H1 (cell line): ENCODE data around the gene TAF7. TPM values are rescaled to one million over a fixed set of nuclear protein-coding genes. Genes with fewer than 3 reads are reported as not detected.

Experiments
- POLR2A ChIP-seq, 2 experiments: IDR thresholded peaks; 1 replicate in 1 of 2; 2 replicates in 1 of 2; pipeline ENCODE4 v1.6.1; 2011; ENCODE audit warnings: low read depth in 2 of 2, low read length in 2 of 2, mild to moderate bottlenecking in 2 of 2; ENCODE audit errors: control extremely low read depth in 1 of 2
- SIX5 ChIP-seq: IDR thresholded peaks from 2 replicates; pipeline ENCODE4 v1.6.1; 2011; ENCODE audit warnings: mild to moderate bottlenecking, low read depth, low read length
- polyA plus RNA-seq, 7 experiments: library from polyadenylated mRNA; depleted of rRNA in 3 of 7; stranded (reverse) in 5 of 7; unstranded in 2 of 7; fragments of >200 nt in 5 of 7; fragments of 200-250 nt in 2 of 7; gene quantifications; 1 replicate in 5 of 7; 2 replicates in 1 of 7; 4 replicates in 1 of 7; pipeline versions ENCODE4 v1.2.1 to v1.2.3, GENCODE V29; 2011 to 2013; ENCODE audit warnings: missing spikeins in 2 of 7, mixed read lengths in 2 of 7
- total RNA-seq: library from RNA; stranded (reverse); fragmentation: NEBNext Ultra II Directional; extraction: Animal tissue kit (Norgen Biotek cat#: 25700); gene quantifications from 2 replicates; pipeline ENCODE4 v1.2.1, GENCODE V29; 2021
- TF ChIP-seq, protein P1 (sequence below): IDR thresholded peaks from 2 replicates; pipeline ENCODE4 v1.6.1; 2012; ENCODE audit warnings: low read length, inconsistent platforms

The TAF7 gene
- total and polyA plus RNA-seq, 2 of the 8 experiments (the other 6 are each of a cell fraction or from before 2014, with no cell fraction given) = 29.8 to 101 TPM

DNA sequence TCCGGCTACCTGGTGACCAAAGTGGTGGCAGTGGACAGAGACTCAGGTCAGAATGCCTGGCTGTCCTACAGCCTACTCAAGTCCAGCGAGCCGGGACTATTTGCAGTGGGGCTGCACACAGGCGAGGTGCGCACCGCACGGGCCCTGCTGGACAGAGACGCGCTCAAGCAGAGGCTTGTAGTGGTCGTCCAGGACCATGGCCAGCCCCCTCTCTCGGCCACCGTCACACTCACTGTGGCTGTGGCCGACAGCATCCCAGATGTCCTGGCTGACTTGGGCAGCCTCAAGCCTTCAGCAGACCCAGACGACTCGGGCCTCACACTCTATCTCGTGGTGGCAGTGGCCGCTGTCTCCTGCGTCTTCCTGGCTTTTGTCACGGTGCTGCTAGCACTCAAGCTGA, 36.4 kb upstream of the TAF7 start (continued):
- TF ChIP-seq, protein P1, sequence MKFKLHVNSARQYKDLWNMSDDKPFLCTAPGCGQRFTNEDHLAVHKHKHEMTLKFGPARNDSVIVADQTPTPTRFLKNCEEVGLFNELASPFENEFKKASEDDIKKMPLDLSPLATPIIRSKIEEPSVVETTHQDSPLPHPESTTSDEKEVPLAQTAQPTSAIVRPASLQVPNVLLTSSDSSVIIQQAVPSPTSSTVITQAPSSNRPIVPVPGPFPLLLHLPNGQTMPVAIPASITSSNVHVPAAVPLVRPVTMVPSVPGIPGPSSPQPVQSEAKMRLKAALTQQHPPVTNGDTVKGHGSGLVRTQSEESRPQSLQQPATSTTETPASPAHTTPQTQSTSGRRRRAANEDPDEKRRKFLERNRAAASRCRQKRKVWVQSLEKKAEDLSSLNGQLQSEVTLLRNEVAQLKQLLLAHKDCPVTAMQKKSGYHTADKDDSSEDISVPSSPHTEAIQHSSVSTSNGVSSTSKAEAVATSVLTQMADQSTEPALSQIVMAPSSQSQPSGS = no peak
- no peak for TF ChIP-seq SIX5
- no peak for TF ChIP-seq POLR2A (IDR thresholded peaks at IDR 0.05; ENCODE audit: control extremely low read depth in 1 of 2, low read depth in 2 of 2, low read length in 2 of 2)
